Measurements from ENCODE around the gene LSM14A. TPM values are rescaled to one million over a fixed set of nuclear protein-coding genes. Genes with fewer than 3 reads are reported as not detected.
"Not testable (repeated sequence)": the region's sequence is repeated elsewhere in the genome, so short reads cannot be mapped to it uniquely, and the experiment has no call there.

Gene LSM14A
- polyA plus RNA-seq, 1 experiment = 97.0 TPM

DNA sequence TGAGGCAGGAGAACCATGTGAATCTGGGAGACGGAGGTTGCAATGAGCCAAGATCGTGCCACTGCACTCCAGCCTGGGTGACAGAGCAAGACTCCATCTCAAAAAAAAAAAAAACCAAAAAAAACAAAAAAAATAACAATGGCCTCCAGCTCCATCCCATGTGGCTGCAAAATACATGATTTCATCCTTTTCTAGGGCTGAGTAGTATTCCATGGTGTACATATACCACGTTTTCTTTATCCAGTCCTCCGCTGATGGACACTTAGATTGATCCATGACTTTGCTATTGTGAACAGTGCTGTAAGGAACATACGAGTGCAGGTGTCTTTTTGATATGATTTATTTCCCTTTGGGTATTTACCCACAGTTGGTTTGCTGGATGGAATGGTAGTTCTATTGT is 20.9 kb upstream of the LSM14A start:
- no peak overlapping the region for H3K27ac ChIP-seq (ENCODE audit: low read depth, low read length)
- DNase-seq (ENCODE audit: low read depth, low spot score) = no peak
- no peak overlapping the region for H3K4me3 ChIP-seq (ENCODE audit: low read depth, low read length)
- TF ChIP-seq, protein P1, sequence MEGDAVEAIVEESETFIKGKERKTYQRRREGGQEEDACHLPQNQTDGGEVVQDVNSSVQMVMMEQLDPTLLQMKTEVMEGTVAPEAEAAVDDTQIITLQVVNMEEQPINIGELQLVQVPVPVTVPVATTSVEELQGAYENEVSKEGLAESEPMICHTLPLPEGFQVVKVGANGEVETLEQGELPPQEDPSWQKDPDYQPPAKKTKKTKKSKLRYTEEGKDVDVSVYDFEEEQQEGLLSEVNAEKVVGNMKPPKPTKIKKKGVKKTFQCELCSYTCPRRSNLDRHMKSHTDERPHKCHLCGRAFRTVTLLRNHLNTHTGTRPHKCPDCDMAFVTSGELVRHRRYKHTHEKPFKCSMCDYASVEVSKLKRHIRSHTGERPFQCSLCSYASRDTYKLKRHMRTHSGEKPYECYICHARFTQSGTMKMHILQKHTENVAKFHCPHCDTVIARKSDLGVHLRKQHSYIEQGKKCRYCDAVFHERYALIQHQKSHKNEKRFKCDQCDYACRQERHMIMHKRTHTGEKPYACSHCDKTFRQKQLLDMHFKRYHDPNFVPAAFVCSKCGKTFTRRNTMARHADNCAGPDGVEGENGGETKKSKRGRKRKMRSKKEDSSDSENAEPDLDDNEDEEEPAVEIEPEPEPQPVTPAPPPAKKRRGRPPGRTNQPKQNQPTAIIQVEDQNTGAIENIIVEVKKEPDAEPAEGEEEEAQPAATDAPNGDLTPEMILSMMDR (IDR thresholded peaks at IDR 0.05; ENCODE audit: low read depth, low read length) = no peak
- H3K27me3 ChIP-seq (ENCODE audit: control insufficient read depth, insufficient read depth, low read length) = peaks cover 7% of the 10 kb centered on the region
- CTCF ChIA-PET = interaction anchor here (0.7 kb wide), 1 partner anchor 381 kb away, joined by 3 read pairs; no protein-coding TSS in a partner anchor
- POLR2A ChIA-PET = interaction anchor here (0.8 kb wide), 1 partner anchor 20 kb away, joined by 3 read pairs; no protein-coding TSS in a partner anchor
- H3K9me3 ChIP-seq (ENCODE audit: control insufficient read depth, insufficient read depth, low read length) = no peaks in the 10 kb centered on the region

DNA sequence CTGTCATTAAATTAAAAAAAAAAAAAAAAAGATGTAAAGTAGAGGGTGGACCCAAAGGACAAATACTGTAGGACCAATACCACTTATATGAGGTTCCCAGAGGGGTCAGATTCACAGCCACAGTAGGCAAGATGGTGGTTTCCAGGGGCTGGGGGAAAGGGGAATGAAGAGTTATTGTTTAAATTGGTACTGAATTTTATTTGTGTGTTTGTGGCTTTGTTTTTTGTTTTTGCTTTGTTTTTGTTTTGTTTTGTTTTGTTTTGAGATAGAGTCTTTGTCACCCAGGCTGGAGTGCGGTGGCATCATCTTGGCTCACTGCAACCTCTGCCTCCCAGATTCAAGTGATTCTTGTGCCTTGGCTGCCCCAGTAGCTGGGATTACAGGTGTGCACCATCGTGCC is 17.9 kb upstream of the LSM14A start:
- Histone ChIP-seq H3K9me3 (ENCODE audit: control insufficient read depth, insufficient read depth, low read length) (no peaks in the 10 kb centered on the region), H3K27ac (ENCODE audit: low read depth, low read length) (no peak overlapping the region), H3K4me3 (ENCODE audit: low read depth, low read length) (no peak overlapping the region), H3K27me3 (ENCODE audit: control insufficient read depth, insufficient read depth, low read length) (peaks cover 5% of the 10 kb centered on the region)
- ChIA-PET CTCF (interaction anchor here (1.5 kb wide), 1 partner anchor 8 kb away, joined by 6 read pairs; no protein-coding TSS in a partner anchor), POLR2A (no interaction called here)
- no peak for DNase-seq (ENCODE audit: low read depth, low spot score)
- TF ChIP-seq, protein P1 (IDR thresholded peaks at IDR 0.05; ENCODE audit: low read depth, low read length) = no peak

DNA sequence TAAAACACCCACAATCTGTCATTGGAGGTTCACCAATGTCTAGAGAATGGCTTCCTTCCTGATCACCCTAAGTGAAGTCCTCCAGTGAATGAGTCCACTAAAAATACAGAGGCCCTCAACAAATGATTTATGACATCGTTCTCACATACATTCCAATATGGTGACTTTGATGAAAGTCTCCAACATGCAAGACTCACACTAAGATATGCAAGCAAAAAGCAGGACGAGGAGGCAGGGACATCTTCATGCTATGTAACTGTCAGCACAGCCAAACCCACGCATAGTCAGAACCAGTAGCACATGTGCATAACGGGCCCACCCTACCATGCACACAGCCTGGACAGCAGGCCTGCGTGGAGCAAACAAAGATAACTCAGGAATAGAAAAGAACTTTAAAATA is 16.6 kb upstream of the LSM14A start:
- Histone ChIP-seq H3K27ac (ENCODE audit: low read depth, low read length) (no peak overlapping the region), H3K27me3 (ENCODE audit: control insufficient read depth, insufficient read depth, low read length) (peaks cover 5% of the 10 kb centered on the region), H3K9me3 (ENCODE audit: control insufficient read depth, insufficient read depth, low read length) (no peaks in the 10 kb centered on the region), H3K4me3 (ENCODE audit: low read depth, low read length) (no peak overlapping the region)
- ChIA-PET POLR2A (no interaction called here), CTCF (interaction anchor here (0.6 kb wide), 1 partner anchor 10 kb away, joined by 3 read pairs; no protein-coding TSS in a partner anchor)
- TF ChIP-seq, protein P1 (IDR thresholded peaks at IDR 0.05; ENCODE audit: low read depth, low read length) = no peak
- no peak for DNase-seq (ENCODE audit: low read depth, low spot score)

DNA sequence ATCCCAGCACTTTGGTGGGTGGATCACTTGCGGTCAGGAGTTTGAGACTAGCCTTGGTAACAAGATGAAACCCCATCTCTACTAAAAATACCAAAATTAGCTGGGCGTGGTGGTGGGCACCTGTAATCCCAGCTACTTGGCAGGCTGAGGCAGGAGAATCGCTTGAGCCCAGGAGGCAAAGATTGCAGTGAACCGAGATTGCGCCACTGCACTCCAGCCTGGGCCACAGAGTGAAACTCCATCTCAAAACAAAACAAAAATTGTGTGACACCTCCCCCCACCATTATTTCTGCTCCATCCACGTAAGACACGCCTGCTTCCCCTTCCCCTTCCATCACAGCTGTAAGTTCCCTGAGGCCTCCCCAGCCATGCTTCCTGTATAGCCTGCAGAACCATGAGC is 13.3 kb upstream of the LSM14A start:
- H3K27me3 ChIP-seq (ENCODE audit: control insufficient read depth, insufficient read depth, low read length); H3K27ac ChIP-seq (ENCODE audit: low read depth, low read length); POLR2A ChIA-PET; H3K9me3 ChIP-seq (ENCODE audit: control insufficient read depth, insufficient read depth, low read length); DNase-seq (ENCODE audit: low read depth, low spot score); H3K4me3 ChIP-seq (ENCODE audit: low read depth, low read length): not testable (repeated sequence)
- CTCF ChIA-PET = interaction anchor here (1.2 kb wide), 1 partner anchor 63 kb away, joined by 4 read pairs; no protein-coding TSS in a partner anchor

DNA sequence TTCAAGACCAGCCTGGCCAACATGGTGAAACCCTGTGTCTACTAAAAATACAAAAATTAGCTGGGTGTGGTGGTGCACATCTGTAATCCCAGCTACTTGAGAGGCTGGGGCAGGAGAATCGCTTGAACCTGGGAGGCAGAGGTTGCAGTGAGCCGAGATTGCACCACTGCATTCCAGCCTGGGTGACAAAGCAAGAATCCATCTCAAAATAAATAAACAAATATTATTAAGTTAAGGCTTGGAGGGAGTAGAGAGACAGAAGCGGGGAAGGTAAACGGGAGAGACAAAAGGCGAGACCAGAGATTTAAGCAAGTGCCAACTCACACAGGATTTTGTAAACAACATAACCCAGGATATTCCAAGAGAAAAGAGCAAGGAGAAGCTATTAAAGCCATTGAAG is 12.8 kb upstream of the LSM14A start:
- CTCF ChIA-PET = interaction anchor here (1.2 kb wide), 1 partner anchor 63 kb away, joined by 4 read pairs; no protein-coding TSS in a partner anchor
- not testable (repeated sequence) for DNase-seq (ENCODE audit: low read depth, low spot score); H3K27me3 ChIP-seq (ENCODE audit: control insufficient read depth, insufficient read depth, low read length); H3K27ac ChIP-seq (ENCODE audit: low read depth, low read length); H3K4me3 ChIP-seq (ENCODE audit: low read depth, low read length); H3K9me3 ChIP-seq (ENCODE audit: control insufficient read depth, insufficient read depth, low read length)
- POLR2A ChIA-PET = interaction anchor here (0.5 kb wide), 1 partner anchor 45 kb away, joined by 4 read pairs; no protein-coding TSS in a partner anchor

DNA sequence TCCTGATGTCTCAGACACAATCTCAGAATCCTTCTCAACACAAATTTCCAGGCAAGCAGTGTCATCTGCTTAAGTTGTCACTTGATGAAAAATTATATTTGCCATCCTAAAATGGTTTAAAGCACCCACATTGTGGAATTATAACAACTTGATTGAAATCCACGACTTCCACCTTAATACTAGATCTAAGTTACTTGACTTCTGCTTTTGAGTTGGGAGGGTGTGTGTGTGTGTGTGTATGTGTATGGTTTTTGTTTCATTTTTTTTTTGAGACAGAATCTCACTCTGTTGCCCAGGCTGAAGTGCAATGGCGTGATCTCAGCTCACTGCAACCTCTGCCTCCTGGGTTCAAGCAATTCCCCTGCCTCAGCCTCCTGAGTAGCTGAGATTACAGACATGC is 10.4 kb upstream of the LSM14A start:
- CTCF ChIA-PET = interaction anchor here (0.7 kb wide), 1 partner anchor 367 kb away, joined by 3 read pairs; no protein-coding TSS in a partner anchor
- H3K9me3 ChIP-seq (ENCODE audit: control insufficient read depth, insufficient read depth, low read length); H3K4me3 ChIP-seq (ENCODE audit: low read depth, low read length); DNase-seq (ENCODE audit: low read depth, low spot score); H3K27ac ChIP-seq (ENCODE audit: low read depth, low read length); POLR2A ChIA-PET; H3K27me3 ChIP-seq (ENCODE audit: control insufficient read depth, insufficient read depth, low read length): not testable (repeated sequence)

All from AG04450 (cell line).